Heart left ventricle (tissue), 16 donors: ENCODE data around the gene CADM3. TPM values are rescaled to one million over a fixed set of nuclear protein-coding genes. Genes with fewer than 3 reads are reported as not detected.

ENCODE experiments used
- ATAC-seq, 4 donors: fragments of 200-7000 bp; cut with Tn5 transposase; one replicate each; pipeline ENCODE4 v1.9.1; 2020 to 2022; ENCODE audit warnings: moderate library complexity in 4 of 4, mild to moderate bottlenecking in 3 of 4, moderate number of reproducible peaks in 1 of 4
- DNase-seq, 5 donors: peaks; one replicate each; pipeline ENCODE4 v3.0.0-alpha.2; 2020
- H3K27ac ChIP-seq, 12 donors: fragments of 200-600 bp; sonication (generic) in 4 of 12; one replicate each; pipeline versions ENCODE4 v1.5.0 to v1.8.0; 2016 to 2022; ENCODE audit warnings: mild to moderate bottlenecking in 2 of 12
- H3K27me3 ChIP-seq, 9 donors: fragments of 200-600 bp; sonication (generic) in 2 of 9; one replicate each; pipeline versions ENCODE4 v1.5.1 to v1.8.0; 2016 to 2022; ENCODE audit warnings: mild to moderate bottlenecking in 3 of 9
- H3K36me3 ChIP-seq, 9 donors: fragments of 200-600 bp; sonication (generic) in 2 of 9; one replicate each; pipeline versions ENCODE4 v1.5.0 to v1.8.0; 2018 to 2022; ENCODE audit warnings: mild to moderate bottlenecking in 2 of 9
- H3K4me1 ChIP-seq, 12 donors: fragments of 200-600 bp; sonication (generic) in 4 of 12; one replicate each; pipeline versions ENCODE4 v1.5.0 to v1.8.0; 2016 to 2022; ENCODE audit warnings: mild to moderate bottlenecking in 3 of 12
- H3K4me3 ChIP-seq, 12 donors: fragments of 200-600 bp; sonication (generic) in 4 of 12; one replicate each; pipeline versions ENCODE4 v1.5.0 to v1.8.0; 2017 to 2022; ENCODE audit warnings: mild to moderate bottlenecking in 9 of 12, moderate library complexity in 4 of 12
- H3K9me3 ChIP-seq, 12 donors: fragments of 200-600 bp; sonication (generic) in 4 of 12; one replicate each; pipeline versions ENCODE4 v1.5.0 to v1.8.0; 2016 to 2022; ENCODE audit warnings: mild to moderate bottlenecking in 1 of 12
- CTCF ChIP-seq, 12 donors: fragments of 200-600 bp; sonication (generic) in 4 of 12; IDR thresholded peaks; one replicate each; pipeline versions ENCODE4 v1.5.0 to v1.8.0; 2018 to 2022; ENCODE audit warnings: antibody characterized with exemption in 12 of 12, mild to moderate bottlenecking in 5 of 12
- POLR2A ChIP-seq, 2 donors: fragments of 450-650 bp; IDR thresholded peaks; one replicate each; pipeline ENCODE4 v1.6.1; 2017; ENCODE audit warnings: antibody characterized with exemption in 2 of 2, mild to moderate bottlenecking in 2 of 2, moderate library complexity in 2 of 2
- WGBS, 4 donors: extraction: QIAGEN DNeasy Blood & Tissue Kit in 2 of 4; methylation state at CpG; one replicate each; pipeline versions ENCODE4 v1.1.5 to v1.1.7; 2013 to 2018; 5-methylcytosine and 5-hydroxymethylcytosine counted together
- intact Hi-C, 10 donors: fragments of 100-400 bp; cut with DNase I; formaldehyde crosslinking; loops; one replicate each; pipeline versions ENCODE4 v1.11.1 to v1.14.2; 2022
- polyA plus RNA-seq, 2 donors: library from polyadenylated mRNA; stranded (reverse); fragments of 200-250 nt; gene quantifications; one replicate each; pipeline ENCODE4 v1.2.3, GENCODE V29; 2013
- total RNA-seq, 9 donors: library from RNA; depleted of rRNA in 2 of 9; stranded (reverse); fragments of >200 nt in 2 of 9; fragmentation: NEBNext Ultra II Directional in 3 of 9; extraction: Animal tissue kit (Norgen Biotek cat#: 25700) in 3 of 9; gene quantifications; one replicate each; pipeline versions ENCODE4 v1.1.0 to v1.2.4, GENCODE V29; 2016 to 2023
- donor health status: ischemic (EF 13 %, LVEDD 7.1; RV severe dilation, severe dysfunction).
- donor health status: healthy with polysubstance abuse.
- donor health status: DM: no; HTN: yes; CAD: no.
- donor health status: DM: no; HTN: no; CAD: no.
- donor health status: ischemic (EF 25% LVEDD 6.9; RV normal size, moderate dysfunction).
- donor health status: ischemic (EF 25% LVEDD 5.7; RV mildly dilated, moderate dysfunction).
- donor health status: healthy.
- donor health status: DM: yes; HTN: yes; CAD: no.
- donor health status: ischemic (EF 35%, LVEDD 5.7; RV mildly dilated, moderate dysfunction).
- donor health status: nonischemic (EF 11% LVEDD 7.7; RV severe dilation, severe dysfunction).
- donor health status: DM: yes; HTN: yes; CAD: no.
- donor health status: PGD.
- donor health status: ischemic (EF 29% LVEDD 5.4; RV normal size, mild dysfunction).
- donor health status: nonischemic (EF 23%, LVEDD 6.1; RV moderate dilation, normal function).

The CADM3 gene
- total and polyA plus RNA-seq, 11 donors, result 0.93 to 14.3 (median 2.3) TPM

- no peak for ATAC-seq
- TF ChIP-seq CTCF (IDR thresholded peaks at IDR 0.05), result no peak
- no peak for TF ChIP-seq POLR2A (IDR thresholded peaks at IDR 0.05)
- Histone ChIP-seq H3K4me1 (peaks cover 0 to 4% (median 0%) of the 10 kb centered on the region in 12 donors), H3K36me3 (no peaks in the 10 kb centered on the region), H3K27ac (no peak overlapping the region), H3K4me3 (no peak overlapping the region), H3K9me3 (no peaks in the 10 kb centered on the region), H3K27me3 (peaks cover 0 to 48% (median 12%) of the 10 kb centered on the region in 9 donors)
- WGBS, 4 donors, result 53 to 59% (median 56%) methylated on average over 5 of the region's 5 CpGs
- intact Hi-C loops, result no loop called here
- no peak for DNase-seq
Observed at GRCh38 chr1:159142726-159143510, 28.5 kb upstream of the CADM3 start.

GRCh38 chr1:159144571-159144970 lies 26.8 kb upstream of the CADM3 start:
- DNase-seq (no peak), ATAC-seq (no peak)
- Histone ChIP-seq H3K27me3 (peaks cover 0 to 34% (median 11%) of the 10 kb centered on the region in 9 donors), H3K4me1 (peaks cover 0 to 4% (median 0%) of the 10 kb centered on the region in 12 donors), H3K36me3 (no peaks in the 10 kb centered on the region), H3K9me3 (no peaks in the 10 kb centered on the region), H3K27ac (no peak overlapping the region), H3K4me3 (no peak overlapping the region)
- no peak for TF ChIP-seq POLR2A (IDR thresholded peaks at IDR 0.05)
- TF ChIP-seq CTCF (IDR thresholded peaks at IDR 0.05), result no peak
- intact Hi-C loops, result no loop called here
- WGBS, 4 donors, result 92 to 94% (median 94%) methylated on average over 3 of the region's 3 CpGs

- DNase-seq (no peak), ATAC-seq (no peak)
- Histone ChIP-seq H3K4me3 (no peak overlapping the region), H3K27me3 (peaks cover 0 to 13% (median 0%) of the 10 kb centered on the region in 9 donors), H3K27ac (no peak overlapping the region), H3K36me3 (no peaks in the 10 kb centered on the region), H3K4me1 (peaks cover 0 to 2% (median 0%) of the 10 kb centered on the region in 12 donors), H3K9me3 (peaks cover 0 to 2% (median 0%) of the 10 kb centered on the region in 12 donors)
- TF ChIP-seq POLR2A (IDR thresholded peaks at IDR 0.05) (no peak), CTCF (IDR thresholded peaks at IDR 0.05) (no peak)
- intact Hi-C loops, result no loop called here
- WGBS, 4 donors, result 34 to 45% (median 39%) methylated on average over 3 of the region's 3 CpGs
Observed at GRCh38 chr1:159146980-159147379, 24.4 kb upstream of the CADM3 start.

- H3K27me3 ChIP-seq, result peaks cover 0 to 5% (median 0%) of the 10 kb centered on the region in 9 donors
- DNase-seq (no peak), ATAC-seq (no peak)
- intact Hi-C loops, result no loop called here
- H3K4me3 ChIP-seq, result no peak overlapping the region
- TF ChIP-seq POLR2A (IDR thresholded peaks at IDR 0.05), result no peak
- TF ChIP-seq CTCF (IDR thresholded peaks at IDR 0.05), result no peak
- H3K9me3 ChIP-seq, result peaks cover 0 to 12% (median 1%) of the 10 kb centered on the region in 12 donors
- H3K4me1 ChIP-seq, result no peaks in the 10 kb centered on the region
- no peak overlapping the region for H3K27ac ChIP-seq
- H3K36me3 ChIP-seq, result no peaks in the 10 kb centered on the region
- WGBS, 4 donors, result 65 to 75% (median 69%) methylated on average over 3 of the region's 3 CpGs
Observed at GRCh38 chr1:159152031-159152430, 19.4 kb upstream of the CADM3 start.
